GM18867 (cell line): ENCODE results near the gene DDX6.
A peak's percentile ranks its signal among the peaks of the same experiment; 100 is the strongest.
"Not testable (repeated sequence)": the region's sequence is repeated elsewhere in the genome, so short reads cannot be mapped to it uniquely, and the experiment has no call there.

Source experiments
- ATAC-seq: cut with Tn5 transposase; IDR thresholded peaks from one replicate; pipeline ENCODE4 v1.9.1; 2021; ENCODE audit warnings: mild to moderate bottlenecking, moderate library complexity; ENCODE audit not compliant: unreplicated experiment

Gene DDX6

DNA sequence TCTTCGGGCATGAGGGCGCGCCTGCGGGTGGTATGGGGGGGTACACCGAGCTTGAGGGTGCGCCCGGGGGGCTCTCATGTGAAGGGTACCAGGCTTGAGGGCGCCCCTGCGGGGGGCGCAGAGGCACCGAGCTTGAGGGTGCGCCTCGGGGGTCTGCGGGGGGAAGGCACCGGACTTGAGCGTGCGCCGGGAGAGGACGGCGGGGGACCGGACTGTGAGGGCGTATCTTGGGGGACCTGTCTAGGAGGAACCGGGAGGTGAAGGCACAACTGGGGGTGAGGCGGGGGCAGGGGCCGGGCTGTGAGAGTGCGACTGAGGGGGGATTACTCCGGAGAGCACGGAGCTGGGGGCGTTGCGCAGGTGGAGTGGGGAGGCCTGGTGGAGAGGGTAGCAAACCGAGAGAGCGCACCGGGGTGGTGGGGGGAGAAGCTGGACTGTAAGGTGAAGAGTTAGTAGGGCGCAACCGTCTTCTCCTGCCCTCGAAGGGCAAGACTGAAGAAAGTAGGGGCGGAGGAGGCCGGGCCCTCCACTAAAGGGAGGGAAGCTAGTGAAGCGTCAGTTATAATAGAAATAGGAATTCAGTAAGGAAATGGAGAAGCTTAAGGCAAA lies 1.1 kb upstream of the DDX6 start:
- no peak for ATAC-seq

DNA sequence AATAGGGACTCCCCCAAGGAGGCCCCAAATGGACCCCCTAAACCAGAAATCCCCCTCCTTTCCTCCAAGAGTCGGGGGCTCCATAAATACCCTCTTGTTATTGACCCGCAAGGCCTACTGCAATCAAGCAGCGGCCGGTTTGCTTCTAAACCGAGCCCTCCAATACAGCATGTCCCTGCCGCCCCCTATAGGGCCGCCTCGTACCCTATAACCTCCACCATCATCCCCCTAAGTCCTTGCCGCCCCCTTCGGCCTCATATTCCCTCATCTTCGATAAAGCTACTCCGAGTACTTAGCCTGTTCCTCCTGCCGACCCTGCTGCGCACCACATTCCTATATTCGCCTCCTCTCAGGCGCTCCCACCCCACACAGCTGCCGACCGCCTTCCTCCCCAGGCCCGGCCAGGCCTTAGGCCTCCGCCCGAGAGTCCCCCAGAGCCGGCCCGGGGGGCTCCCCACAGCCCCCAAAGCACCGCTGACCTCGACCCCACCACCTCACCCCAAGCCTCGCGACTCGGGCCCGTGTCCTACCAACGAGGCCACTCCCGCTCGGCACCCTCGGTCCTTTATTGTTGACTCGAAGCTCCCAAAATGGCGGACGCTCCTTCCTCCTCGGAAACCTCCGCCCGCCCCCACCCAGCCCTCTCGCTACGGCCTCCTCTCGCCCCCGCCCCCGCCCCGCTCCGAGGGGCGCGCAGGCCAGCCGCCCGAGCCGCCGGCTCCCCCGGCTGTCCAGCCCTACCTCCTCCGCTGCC lies 430 bp downstream of the DDX6 start:
- peak; percentile 29 for ATAC-seq

DNA sequence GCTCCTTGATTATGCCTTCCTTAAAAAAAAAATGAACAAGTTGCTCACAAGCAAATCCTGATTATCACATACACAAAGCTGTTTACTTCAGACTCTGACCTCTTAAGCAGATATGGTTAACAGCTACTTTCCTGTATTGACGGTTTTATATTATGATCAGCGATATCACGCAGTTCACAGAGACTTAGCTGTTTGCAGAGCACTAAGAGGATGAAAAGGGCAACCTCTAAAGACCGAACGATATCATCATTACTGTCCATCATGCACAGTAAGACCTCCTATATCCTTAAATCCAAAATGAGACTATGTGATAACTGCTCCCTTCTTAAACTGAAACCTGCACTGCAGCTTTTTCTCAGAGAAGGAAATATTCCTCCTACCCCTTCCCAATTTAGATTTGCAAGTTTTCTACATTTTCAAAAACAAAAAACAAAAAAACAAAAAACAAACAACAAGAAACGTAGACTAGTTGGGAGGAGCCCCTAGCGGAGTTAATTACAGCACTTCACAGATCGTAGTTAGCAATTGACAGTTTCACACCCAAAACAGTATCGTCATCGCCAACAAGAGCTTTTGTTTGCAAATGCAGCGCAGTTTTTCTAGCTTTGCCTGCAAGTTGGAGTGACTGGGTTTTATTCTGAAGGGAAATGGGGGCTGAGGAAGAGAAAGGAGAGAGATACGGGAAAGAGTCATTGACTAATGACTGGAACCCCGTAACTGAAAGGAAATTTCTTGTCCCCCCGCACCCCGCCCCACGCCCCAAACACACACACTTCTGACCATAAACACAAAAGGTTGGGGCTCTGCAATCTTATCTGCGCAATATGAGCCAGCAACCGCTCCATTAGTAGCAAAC lies 1.2 kb downstream of the DDX6 start:
- no peak for ATAC-seq

GRCh38 chr11:118786657-118787056 lies 4.3 kb downstream of the DDX6 start:
- no peak for ATAC-seq

- ATAC-seq: no peak
Observed at GRCh38 chr11:118785362-118785761, 5.6 kb downstream of the DDX6 start.

GRCh38 chr11:118783724-118784495 lies 7.1 kb downstream of the DDX6 start:
- no peak for ATAC-seq

DNA sequence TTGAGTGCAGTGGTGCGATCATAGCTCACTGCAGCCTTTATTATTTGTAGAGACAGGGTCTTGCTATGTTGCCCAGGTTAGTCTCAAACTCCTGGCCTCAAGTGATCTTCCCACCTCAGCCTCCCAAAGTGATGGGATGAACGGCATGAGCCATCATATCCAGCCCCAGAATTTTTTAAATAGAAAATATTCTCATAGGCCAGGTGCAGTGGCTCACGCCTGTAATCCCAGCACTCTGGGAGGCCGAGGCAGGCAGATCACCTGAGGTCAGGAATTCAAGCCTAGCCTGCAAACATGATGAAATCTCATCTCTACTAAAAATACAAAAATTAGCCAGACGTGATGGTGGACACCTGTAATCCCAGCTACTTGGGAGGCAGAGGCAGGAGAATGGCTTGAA lies 7.6 kb downstream of the DDX6 start:
- not testable (repeated sequence) for ATAC-seq

DNA sequence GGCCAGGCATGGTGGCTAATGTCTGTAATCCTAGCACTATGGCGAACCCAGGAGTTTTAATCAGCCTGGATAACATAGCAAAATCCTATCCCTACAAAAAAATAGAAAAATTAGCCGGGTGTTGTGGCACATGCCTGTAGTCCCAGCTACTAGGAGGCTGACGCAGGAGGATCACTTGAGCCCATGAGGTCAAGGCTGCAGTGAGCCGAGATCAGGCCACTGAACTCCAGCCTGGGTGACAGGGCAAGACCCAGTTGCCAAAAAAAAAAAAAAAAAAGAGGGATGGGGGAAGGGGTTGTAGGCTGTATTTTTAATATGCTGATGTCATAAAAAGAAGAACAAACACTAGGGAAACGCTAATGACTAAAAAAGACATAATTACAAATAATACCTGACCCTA lies 12.1 kb downstream of the DDX6 start:
- no peak for ATAC-seq

- ATAC-seq: no peak
Observed at GRCh38 chr11:118774032-118774431, 16.9 kb downstream of the DDX6 start.

GRCh38 chr11:118771547-118772288 lies 19.2 kb downstream of the DDX6 start:
- ATAC-seq: no peak

DNA sequence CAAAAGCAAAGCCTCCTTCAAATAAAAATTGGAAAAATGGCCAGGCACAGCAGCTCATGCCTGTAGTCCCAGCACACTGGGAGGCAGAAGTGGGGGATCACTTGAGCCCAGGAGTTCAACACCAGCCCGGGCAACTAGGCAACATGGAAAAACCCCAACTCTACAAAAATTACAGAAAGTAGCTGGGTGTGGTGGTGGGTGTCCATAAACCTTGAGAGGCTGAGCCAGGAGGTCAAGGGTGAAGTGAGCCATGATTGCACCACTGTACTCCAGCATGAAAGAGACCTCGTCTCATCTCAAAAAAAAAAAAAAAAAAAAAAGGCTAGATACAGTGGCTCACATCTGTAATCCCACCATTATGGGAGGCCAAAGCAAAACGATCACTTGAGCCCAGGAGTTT lies 22.3 kb downstream of the DDX6 start:
- no peak for ATAC-seq

DNA sequence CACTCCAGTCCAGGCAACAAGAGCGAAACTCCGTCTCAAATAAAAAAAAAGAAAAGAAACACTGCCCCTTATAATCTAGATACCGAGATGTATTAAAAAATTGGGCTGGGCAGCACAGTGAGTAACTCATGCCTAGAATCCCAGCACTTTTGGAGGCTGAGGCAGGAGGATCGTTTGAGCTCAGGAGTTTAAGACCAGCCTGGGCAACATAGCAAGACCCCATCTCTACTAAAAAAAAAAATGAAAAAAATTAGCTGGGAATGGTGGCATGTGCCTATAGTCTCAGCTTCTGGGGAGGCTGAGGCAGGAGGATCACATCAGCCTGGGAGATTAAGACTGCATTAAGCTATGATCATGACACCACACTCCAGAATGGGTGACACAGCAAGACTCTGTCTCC lies 24.9 kb downstream of the DDX6 start:
- ATAC-seq: no peak

GRCh38 chr11:118765095-118765691 lies 25.8 kb downstream of the DDX6 start:
- not testable (repeated sequence) for ATAC-seq

DNA sequence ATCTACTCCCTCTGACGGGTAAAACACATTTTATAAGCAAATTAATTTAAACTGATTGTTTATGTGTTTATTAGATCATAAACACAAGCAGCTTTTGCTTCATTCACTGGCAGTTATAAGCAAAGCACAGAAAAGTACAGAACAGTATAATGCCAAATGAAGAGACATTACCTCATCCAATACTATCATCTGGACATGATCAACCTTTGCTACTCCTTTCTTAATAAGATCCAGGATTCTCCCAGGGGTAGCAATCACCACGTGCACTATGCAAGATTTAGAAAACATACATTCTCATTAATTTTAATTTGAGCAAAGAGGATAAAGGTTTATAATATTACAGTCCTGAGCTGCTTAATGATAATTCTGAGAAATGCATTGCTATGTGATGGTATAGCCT lies 27.9 kb downstream of the DDX6 start:
- ATAC-seq: no peak

GRCh38 chr11:118761981-118762380 lies 29.0 kb downstream of the DDX6 start:
- not testable (repeated sequence) for ATAC-seq

- ATAC-seq: no peak
Observed at GRCh38 chr11:118757876-118758399, 33.0 kb downstream of the DDX6 start.

GRCh38 chr11:118752654-118753053 lies 38.3 kb downstream of the DDX6 start:
- ATAC-seq: no peak

GRCh38 chr11:118749429-118749828 lies 41.5 kb downstream of the DDX6 start:
- no peak for ATAC-seq

- no peak for ATAC-seq
Observed at GRCh38 chr11:118748056-118748455, 42.9 kb downstream of the DDX6 start.
